ENCODE results near the gene TNS4. TPM values are rescaled to one million over a fixed set of nuclear protein-coding genes. Genes with fewer than 3 reads are reported as not detected.

The TNS4 gene
- total RNA-seq, 1 experiment from 2014 or later: 36.6 TPM

- DNase-seq (ENCODE audit: low read depth, low spot score) (no peak), ATAC-seq (no peak)
- H4K20me1 ChIP-seq (ENCODE audit: insufficient read depth): no peaks in the 10 kb centered on the region
- no peaks in the 10 kb centered on the region; a peak in 1 of 4 replicates for H3K4me1 ChIP-seq (ENCODE audit: control insufficient read depth in 1 of 2, insufficient read depth in 2 of 2, low read length in 2 of 2)
- CTCF ChIA-PET: interaction anchor here (1.5 kb wide), 1 partner anchor 11 kb away, joined by 3 read pairs; no protein-coding TSS in a partner anchor
- no peak overlapping the region for H3K9ac ChIP-seq (ENCODE audit: low read length)
- H3K79me2 ChIP-seq (ENCODE audit: insufficient read depth, low read length): no peaks in the 10 kb centered on the region
- no peaks in the 10 kb centered on the region for H3K9me2 ChIP-seq (ENCODE audit: insufficient read depth)
- BruUV-seq (replicated peaks): no TSS peak
- no peaks in the 10 kb centered on the region for H3K36me3 ChIP-seq (ENCODE audit: control insufficient read depth in 1 of 2, insufficient read depth in 2 of 2, low read length in 2 of 2)
- H3K27ac ChIP-seq (ENCODE audit: low read depth, low read length): no peak overlapping the region
- H3K4me3 ChIP-seq (replicated peaks in 1 of 2; ENCODE audit: low read depth in 1 of 2, low read length in 2 of 2): no peak overlapping the region
- H3K4me2 ChIP-seq (ENCODE audit: low read length): no peak overlapping the region
- H3K9me3 ChIP-seq (ENCODE audit: control insufficient read depth in 1 of 2, insufficient read depth in 1 of 2, low read depth in 1 of 2, low read length in 2 of 2): no peaks in the 10 kb centered on the region
- H3K27me3 ChIP-seq (ENCODE audit: insufficient read depth, low read length): no peaks in the 10 kb centered on the region
- POLR2A ChIA-PET: no interaction called here
- intact Hi-C loops (cut with micrococcal nuclease): no loop called here
- no peak overlapping the region for H2AFZ ChIP-seq (ENCODE audit: low read depth, low read length, poor library complexity, severe bottlenecking)
- RAD21 ChIA-PET (ENCODE audit: low non-redundant PET in 1 of 2, low total read pairs in 2 of 2, uncharacterized antibody in 2 of 2, unreplicated experiment in 2 of 2): no interaction called here
- TF ChIP-seq POLR2AphosphoS5 (IDR thresholded peaks at IDR 0.05; ENCODE audit: low read depth, low read length): no peak
- TF ChIP-seq ATF3 (IDR thresholded peaks at IDR 0.05): no peak
- TF ChIP-seq, protein P1, sequence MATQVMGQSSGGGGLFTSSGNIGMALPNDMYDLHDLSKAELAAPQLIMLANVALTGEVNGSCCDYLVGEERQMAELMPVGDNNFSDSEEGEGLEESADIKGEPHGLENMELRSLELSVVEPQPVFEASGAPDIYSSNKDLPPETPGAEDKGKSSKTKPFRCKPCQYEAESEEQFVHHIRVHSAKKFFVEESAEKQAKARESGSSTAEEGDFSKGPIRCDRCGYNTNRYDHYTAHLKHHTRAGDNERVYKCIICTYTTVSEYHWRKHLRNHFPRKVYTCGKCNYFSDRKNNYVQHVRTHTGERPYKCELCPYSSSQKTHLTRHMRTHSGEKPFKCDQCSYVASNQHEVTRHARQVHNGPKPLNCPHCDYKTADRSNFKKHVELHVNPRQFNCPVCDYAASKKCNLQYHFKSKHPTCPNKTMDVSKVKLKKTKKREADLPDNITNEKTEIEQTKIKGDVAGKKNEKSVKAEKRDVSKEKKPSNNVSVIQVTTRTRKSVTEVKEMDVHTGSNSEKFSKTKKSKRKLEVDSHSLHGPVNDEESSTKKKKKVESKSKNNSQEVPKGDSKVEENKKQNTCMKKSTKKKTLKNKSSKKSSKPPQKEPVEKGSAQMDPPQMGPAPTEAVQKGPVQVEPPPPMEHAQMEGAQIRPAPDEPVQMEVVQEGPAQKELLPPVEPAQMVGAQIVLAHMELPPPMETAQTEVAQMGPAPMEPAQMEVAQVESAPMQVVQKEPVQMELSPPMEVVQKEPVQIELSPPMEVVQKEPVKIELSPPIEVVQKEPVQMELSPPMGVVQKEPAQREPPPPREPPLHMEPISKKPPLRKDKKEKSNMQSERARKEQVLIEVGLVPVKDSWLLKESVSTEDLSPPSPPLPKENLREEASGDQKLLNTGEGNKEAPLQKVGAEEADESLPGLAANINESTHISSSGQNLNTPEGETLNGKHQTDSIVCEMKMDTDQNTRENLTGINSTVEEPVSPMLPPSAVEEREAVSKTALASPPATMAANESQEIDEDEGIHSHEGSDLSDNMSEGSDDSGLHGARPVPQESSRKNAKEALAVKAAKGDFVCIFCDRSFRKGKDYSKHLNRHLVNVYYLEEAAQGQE (IDR thresholded peaks at IDR 0.05; ENCODE audit: low read depth): no peak
- TF ChIP-seq ZNF274 (IDR thresholded peaks at IDR 0.05; ENCODE audit: low read depth, low read length): no peak
- TF ChIP-seq TCF7L2 (IDR thresholded peaks at IDR 0.05; ENCODE audit: borderline replicate concordance, extremely low read depth, insufficient read depth, insufficient read length): no peak
- TF ChIP-seq FOSL1 (IDR thresholded peaks at IDR 0.05; ENCODE audit: low read depth): no peak
- no peak for TF ChIP-seq CBX3 (IDR thresholded peaks at IDR 0.05; ENCODE audit: low read depth)
- no peak for TF ChIP-seq CEBPB (IDR thresholded peaks at IDR 0.05; ENCODE audit: low read depth)
- no peak for TF ChIP-seq YY1 (IDR thresholded peaks at IDR 0.05; ENCODE audit: extremely low read depth, insufficient replicate concordance, low read depth, low read length)
- TF ChIP-seq CTCF (IDR thresholded peaks at IDR 0.05 in 2 of 3, conservative IDR thresholded peaks at IDR 0.05 in 1 of 3; ENCODE audit: borderline replicate concordance in 1 of 3, insufficient read depth in 1 of 3, low read depth in 2 of 3, low read length in 2 of 3): no peak
- TF ChIP-seq POLR2A (IDR thresholded peaks at IDR 0.05; ENCODE audit: borderline replicate concordance, extremely low read depth, insufficient read depth, insufficient read length): no peak
- TF ChIP-seq RAD21 (IDR thresholded peaks at IDR 0.05; ENCODE audit: low read depth): no peak
- TF ChIP-seq JUND (IDR thresholded peaks at IDR 0.05): no peak
- no peak for TF ChIP-seq SRF (IDR thresholded peaks at IDR 0.05; ENCODE audit: low read depth)
Measured at GRCh38 chr17:40437095-40437732, 64.2 kb downstream of the TNS4 start.
